ENCODE data around the gene MAGEA3.

GRCh38 chrX:152658302-152658701 is 40.3 kb upstream of the MAGEA3 start:
- TF ChIP-seq POLR2A (IDR thresholded peaks at IDR 0.05) = no peak
- no peak for TF ChIP-seq CTCF (IDR thresholded peaks at IDR 0.05)
- no peak for TF ChIP-seq POLR2AphosphoS5 (IDR thresholded peaks at IDR 0.05)

All from breast epithelium (tissue), 3 donors.